HG03060 (cell line): Measurements from ENCODE around the gene SCLY.

Experiments used
- ATAC-seq: cut with Tn5 transposase; IDR thresholded peaks from one replicate; pipeline ENCODE4 v1.9.1; 2021; ENCODE audit warnings: low read depth, moderate number of reproducible peaks; ENCODE audit not compliant: unreplicated experiment

Gene SCLY

GRCh38 chr2:238067939-238068338 is 7.1 kb downstream of the SCLY start:
- no peak for ATAC-seq

DNA sequence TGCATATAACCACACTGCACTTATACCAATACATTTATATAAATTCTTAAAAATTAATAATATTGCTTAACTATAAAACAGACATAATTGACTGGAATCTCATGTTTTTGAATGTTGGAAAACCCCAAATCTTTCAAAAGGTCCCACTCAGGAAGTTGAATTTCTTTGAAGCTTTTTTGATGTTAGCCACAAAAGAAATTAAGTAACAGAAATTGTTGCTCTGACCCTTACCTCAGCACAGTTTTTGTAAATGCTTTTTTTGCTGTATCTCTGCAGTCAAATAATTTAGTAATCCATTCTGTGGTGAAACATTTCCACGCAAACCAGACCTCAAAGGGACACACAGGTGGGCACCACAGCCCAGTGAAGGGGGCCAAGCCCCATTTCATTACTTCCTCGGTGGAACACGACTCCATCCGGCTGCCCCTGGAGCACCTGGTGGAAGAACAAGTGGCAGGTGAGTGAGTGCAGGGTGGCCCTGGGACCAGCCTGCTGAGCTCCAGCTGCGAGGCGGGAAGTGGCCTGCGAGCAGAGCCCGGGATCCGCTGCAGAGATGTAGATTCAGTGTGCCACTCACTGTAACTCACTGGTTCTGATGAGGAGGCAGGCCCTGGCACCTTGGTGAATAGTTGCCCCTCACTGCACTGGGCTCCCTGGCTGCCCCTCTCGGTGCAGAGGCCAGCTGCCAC is 8.4 kb downstream of the SCLY start:
- ATAC-seq = no peak

GRCh38 chr2:238069877-238070276 is 9.1 kb downstream of the SCLY start:
- no peak for ATAC-seq

DNA sequence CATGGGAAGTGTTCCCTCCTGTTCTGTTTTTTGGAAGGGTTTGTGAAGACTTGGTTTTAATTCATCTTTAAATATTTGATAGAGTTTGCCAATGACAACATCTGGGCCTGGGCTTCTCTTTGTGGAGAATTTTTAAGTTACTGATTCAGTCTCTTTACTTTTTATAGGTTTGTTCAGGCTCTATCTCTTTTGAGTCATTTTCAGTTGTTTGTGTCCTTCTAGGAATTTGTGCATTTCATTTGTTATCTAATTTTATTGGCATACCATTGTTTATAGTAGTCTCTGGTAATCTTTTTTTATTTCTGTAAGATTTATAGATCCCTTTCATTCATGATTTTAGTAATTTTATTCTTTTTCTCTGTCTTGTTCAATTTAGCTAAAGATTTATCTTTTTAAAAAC is 14.6 kb downstream of the SCLY start:
- ATAC-seq = no peak

- ATAC-seq = no peak
These were observed 16.5 kb downstream of the SCLY start for GRCh38 chr2:238077292-238077691.

GRCh38 chr2:238079874-238080327 is 19.1 kb downstream of the SCLY start:
- no peak for ATAC-seq

DNA sequence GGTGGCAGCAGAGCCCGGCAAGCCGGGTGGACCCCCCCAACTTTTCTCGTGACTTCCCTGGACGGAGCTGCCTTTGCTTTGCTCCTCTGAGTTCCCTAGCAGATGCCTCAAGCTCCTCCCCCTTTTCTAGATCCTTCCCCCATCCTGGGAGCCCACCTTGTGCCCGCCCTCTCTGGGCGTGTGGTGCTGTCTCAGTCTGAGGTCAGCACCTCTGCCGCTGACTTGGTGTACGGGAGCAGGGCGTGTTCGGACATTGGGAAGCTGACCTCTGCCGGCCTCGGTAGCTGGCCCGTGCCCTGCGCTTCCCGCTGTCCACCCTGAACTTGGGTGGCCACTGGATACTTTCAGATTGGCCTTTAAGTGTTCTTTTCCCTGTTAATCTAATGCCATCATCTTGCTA is 19.7 kb downstream of the SCLY start:
- ATAC-seq = no peak

DNA sequence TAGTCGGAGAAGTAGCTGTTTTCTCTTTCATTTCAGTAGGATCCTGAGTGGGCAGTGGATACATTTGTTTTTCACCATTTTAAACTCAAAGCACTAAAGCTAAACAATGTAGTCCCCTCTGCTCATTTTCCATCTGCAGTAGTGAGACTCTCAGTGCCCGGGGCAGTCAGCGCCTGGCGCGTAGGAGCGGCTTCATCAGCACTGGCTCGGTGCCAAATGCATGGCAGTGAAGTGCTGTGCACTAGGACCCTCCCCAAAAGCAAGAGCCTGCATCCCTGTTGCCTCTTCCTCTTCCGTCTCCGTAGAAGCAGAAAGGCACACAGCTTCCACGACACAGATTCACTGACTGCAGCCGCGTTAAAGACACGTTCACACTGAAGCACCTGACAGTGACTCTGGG is 20.3 kb downstream of the SCLY start:
- no peak for ATAC-seq

DNA sequence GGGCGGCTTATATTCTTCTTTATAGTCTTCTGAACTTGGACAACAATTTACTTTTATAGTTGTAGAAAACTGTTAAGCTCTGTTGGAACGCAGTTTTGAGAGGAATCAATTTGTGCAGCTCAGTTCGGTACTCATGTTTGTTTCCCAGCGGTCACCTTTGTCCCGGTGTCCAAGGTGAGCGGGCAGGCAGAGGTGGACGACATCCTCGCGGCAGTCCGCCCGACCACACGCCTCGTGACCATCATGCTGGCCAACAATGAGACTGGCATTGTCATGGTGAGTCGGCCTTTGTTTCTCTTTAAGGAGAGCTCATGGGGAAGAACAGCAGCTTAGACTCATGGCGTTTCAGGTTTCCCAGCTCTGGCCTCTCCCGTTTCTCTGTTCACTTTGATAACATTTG is 20.8 kb downstream of the SCLY start:
- no peak for ATAC-seq

GRCh38 chr2:238082151-238082550 is 21.4 kb downstream of the SCLY start:
- ATAC-seq = no peak

- ATAC-seq = no peak
These were observed 22.0 kb downstream of the SCLY start for GRCh38 chr2:238082827-238083226.

DNA sequence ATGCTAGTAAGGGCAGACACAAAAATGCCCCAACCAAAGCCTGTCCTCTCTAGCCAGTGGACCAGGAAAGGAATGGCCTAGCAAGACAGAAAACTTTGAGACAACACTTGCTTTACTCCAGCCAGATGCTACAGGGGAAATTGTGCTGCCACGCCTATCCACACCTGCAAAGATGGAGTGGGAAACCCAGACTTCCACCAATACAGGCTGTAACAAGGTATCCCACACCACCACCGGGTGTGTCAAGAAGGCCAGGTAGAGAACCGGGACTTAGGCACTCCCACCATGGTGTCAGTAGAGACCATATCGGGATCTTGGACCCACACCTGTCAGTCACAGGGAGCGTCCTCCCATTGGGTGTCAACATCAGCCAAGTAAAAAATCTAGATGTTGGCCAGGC is 23.1 kb downstream of the SCLY start:
- ATAC-seq = no peak

DNA sequence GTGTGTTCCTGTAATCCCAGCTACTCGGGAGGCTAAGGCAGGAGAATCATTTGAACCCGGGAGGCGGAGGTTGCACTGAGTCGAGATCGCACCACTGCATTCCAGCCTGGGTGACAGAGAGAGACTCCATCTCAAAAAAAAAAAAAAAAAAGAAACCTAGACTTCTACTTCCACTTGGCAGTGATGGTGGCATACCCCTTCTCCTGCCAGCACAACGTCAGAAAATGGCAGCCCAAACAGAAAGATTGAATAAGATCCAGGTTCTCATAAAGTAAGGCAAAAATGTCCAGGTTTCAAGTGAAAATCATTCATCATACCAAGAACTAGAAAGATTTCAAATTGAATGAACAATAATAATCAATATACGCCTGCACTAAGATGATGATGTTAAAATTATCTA is 24.0 kb downstream of the SCLY start:
- no peak for ATAC-seq

GRCh38 chr2:238085899-238086298 is 25.1 kb downstream of the SCLY start:
- ATAC-seq = no peak

- no peak for ATAC-seq
These were observed 26.4 kb downstream of the SCLY start for GRCh38 chr2:238087211-238087610.

- no peak for ATAC-seq
These were observed 30.1 kb downstream of the SCLY start for GRCh38 chr2:238090887-238091286.

DNA sequence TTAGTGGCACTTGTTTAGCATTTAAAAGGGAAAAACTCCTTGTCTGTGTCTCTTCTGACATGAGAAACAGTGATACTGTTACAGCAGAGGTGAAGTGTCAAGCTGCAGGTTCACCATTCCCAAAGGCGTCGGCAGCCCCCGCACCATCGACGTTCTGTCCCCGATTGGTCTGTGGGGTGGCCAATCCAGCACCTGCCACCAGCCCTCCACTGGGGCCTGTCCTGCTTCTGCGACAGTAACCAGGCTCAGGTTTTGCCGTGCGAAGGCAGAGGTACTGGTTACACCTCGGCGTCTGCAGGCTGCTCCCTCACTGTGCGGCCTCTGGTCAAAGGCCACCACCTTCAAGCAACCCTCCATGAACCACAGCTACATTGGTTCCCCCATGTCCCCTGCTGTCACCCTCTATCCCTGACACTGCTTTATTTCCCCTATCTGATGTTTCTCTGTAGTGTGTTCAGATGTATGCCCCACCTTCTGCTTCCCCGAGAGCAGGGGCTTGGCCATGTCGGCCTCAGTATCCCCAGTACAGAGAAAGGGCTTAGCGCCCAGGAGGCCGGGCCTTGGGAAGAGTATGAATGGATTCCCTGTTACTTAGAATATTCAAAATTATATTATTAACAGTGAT is 30.7 kb downstream of the SCLY start:
- no peak for ATAC-seq

- ATAC-seq = no peak
These were observed 31.8 kb downstream of the SCLY start for GRCh38 chr2:238092486-238093035.

- no peak for ATAC-seq
These were observed 32.7 kb downstream of the SCLY start for GRCh38 chr2:238093181-238094140.

- no peak for ATAC-seq
These were observed 33.7 kb downstream of the SCLY start for GRCh38 chr2:238094438-238095022.

GRCh38 chr2:238095143-238095542 is 34.3 kb downstream of the SCLY start:
- ATAC-seq = no peak
